HG02623 (cell line): ENCODE measurements around the gene LAMTOR3.
A peak's percentile ranks its signal among the peaks of the same experiment; 100 is the strongest.

ENCODE experiments used
- ATAC-seq: cut with Tn5 transposase; IDR thresholded peaks from one replicate; pipeline ENCODE4 v1.9.1; 2021; ENCODE audit warnings: moderate library complexity; ENCODE audit not compliant: unreplicated experiment

Gene LAMTOR3

GRCh38 chr4:99863804-99864203, 30.4 kb downstream of the LAMTOR3 start:
- ATAC-seq = no peak

DNA sequence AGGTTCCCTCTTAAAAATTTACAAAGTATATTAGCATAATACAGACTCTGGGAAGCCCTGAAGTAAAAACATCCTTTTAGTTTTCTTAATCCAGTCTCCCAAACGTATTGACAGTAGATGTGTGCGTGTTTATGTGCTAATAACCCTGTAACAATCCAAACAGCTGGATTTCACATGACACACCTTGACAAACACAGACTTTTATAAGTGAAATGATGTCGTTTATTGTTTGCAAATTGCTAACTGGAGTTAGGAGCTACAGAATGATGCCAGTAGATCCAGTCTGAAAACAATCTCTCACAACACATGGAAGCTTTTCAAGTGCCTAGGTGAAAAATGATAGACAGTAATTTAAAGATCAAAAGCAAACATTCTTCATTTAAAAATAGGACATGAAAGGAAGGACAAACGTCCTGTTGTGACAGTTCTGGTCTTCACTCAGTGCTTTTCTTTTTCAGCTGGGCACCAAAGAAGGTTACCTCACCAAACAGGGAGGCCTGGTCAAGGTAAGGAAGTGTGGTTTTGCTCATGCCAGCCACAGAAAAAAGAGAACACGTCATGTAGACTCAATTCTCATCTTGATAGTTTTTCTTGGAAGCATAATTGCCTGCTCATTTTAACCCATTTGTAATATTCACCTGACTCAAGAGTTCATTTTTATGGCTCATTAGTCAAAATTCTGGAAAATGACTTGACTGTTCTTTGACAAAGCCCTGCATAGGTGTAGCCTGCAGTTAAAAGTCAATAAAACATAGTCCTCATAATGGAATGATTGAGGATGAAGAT, 32.9 kb downstream of the LAMTOR3 start:
- ATAC-seq = peak; percentile 50

DNA sequence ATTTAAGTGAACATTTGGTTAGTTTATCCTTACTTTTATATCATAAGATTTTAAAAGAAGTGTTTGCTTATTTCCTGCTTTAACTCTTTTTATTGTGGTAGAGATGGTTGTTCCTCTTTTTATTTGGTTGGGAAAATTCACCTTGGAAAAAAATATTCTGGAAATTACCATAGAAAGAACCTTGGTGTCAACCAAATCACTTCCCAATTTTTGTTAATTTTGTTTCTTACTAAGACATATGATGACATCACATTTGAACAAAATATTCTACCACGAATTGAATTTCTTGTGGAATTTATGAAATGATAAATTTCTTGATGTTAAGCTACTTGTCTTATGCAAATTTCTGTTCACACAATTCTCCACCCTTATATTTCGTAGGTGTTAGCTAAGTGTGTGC, 33.7 kb downstream of the LAMTOR3 start:
- no peak for ATAC-seq

- ATAC-seq = no peak
These were observed 34.6 kb downstream of the LAMTOR3 start for GRCh38 chr4:99859618-99860017.

DNA sequence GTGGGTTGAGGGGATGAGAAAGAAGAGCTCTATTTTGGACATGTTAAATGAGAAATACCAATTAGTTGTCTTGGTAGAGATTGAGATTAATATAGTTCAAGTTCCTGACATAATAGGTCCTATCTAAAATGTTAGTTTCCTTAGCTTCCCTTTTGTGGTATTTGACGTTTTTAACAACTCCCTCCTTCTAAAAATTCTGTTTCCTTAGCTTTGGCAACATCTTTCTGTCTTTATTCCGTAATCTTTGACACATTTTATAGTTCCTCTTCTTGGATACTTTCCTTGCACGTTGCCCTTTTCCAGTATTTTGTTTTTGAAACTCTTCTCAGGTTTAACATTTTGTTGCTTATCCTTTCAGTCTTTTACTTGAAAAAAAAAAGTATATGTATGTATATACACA, 36.9 kb downstream of the LAMTOR3 start:
- no peak for ATAC-seq

DNA sequence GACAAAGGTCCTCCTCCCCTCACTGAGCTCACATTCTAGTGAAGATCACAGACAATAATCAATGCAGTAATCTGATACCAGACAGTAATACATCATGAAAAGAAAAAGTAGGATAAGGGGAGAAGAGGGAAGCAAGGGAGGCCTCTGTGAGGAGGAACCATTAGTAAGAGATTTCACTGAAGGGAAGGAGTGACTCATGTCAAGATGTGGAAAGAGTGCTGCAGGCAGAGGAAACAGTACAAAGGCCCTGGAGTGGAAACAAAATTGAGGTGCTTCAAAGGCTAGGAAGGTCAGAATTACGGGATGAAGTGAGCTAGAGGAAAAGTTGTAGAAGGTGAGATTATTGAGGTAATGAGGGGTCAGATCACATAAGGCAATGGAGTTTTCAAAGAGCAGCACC, 38.1 kb downstream of the LAMTOR3 start:
- no peak for ATAC-seq

DNA sequence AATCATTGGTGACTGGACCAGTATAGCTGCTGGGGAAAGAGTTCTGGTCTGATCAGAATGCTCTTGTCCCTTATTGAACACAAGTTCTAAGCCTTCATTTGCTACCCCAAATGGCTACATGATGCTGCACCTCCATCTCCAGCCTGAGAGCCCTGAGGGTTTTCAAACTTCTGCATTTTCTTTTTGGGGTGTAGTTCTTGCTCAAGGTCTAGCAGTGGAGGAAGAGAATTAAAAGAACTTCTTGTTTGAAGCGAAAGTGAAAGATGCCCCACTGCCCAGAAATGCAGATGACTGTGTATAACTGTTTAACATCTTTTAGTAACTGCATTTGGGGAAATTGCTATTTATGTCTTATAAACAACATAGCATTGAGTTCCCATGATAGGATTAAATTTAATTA, 38.5 kb downstream of the LAMTOR3 start:
- ATAC-seq = peak; percentile 43

- no peak for ATAC-seq
These were observed 40.2 kb downstream of the LAMTOR3 start for GRCh38 chr4:99853999-99854398.

- no peak for ATAC-seq
These were observed 41.0 kb downstream of the LAMTOR3 start for GRCh38 chr4:99853190-99853589.

GRCh38 chr4:99852199-99852749, 42.0 kb downstream of the LAMTOR3 start:
- no peak for ATAC-seq

GRCh38 chr4:99848591-99849001, 45.6 kb downstream of the LAMTOR3 start:
- ATAC-seq = peak; percentile 29

GRCh38 chr4:99847362-99847976, 46.8 kb downstream of the LAMTOR3 start:
- peak; percentile 67 for ATAC-seq

- ATAC-seq = no peak
These were observed 47.3 kb downstream of the LAMTOR3 start for GRCh38 chr4:99846891-99847290.

DNA sequence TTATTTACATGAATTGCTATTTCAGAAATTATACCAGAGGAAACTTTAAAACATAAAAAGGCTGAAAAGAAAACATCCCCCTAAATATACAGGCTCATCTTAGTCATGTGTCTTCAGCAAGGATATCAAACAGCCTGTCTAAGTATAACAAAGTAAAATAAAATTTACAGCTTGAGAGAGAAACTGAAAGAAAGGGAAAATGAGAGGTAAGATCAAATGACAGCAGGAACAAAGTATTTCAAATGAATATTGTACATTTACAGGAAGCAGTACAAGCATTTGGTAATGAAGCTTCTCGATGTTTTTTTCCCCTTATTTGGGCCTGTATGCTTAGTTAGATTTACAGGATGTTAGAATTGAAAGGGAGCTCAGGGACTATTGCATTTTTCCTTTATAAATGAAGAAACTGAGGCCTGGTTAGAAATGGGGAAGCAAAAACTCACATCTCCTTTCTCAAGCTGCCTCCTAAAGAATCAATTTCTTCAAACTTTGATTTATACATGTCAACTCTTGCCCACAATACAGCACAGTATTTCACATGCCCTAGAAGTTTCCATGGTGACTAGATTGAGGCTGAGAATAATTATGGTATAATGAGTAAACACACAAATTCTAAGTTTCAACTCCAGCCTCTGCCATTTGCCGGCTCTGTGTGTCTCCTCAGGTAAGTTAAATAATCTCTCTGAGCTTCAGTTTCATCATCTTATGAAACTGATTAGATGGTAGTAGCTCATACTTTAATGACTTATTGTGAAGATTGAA, 48.3 kb downstream of the LAMTOR3 start:
- ATAC-seq = no peak

- ATAC-seq = no peak
These were observed 49.0 kb downstream of the LAMTOR3 start for GRCh38 chr4:99845179-99845578.

GRCh38 chr4:99844048-99844447, 50.2 kb downstream of the LAMTOR3 start:
- no peak for ATAC-seq

DNA sequence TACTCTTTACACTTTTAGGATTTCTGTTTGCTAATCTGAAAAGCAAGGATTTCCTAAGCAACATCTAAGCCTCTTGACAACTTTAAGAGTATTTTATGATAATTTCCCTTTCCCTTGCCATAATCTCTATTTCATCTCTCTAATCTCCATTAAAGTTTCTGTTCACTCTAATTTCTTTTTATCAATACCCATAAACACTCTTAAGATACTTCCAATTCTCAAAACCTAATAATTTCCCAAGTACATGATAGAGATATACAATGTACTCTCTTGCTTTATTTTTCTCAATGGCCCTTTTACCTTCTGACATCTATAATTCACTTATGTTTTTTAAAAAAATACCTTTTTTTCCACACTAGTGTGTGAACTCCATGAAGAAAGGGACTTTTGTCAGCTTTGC, 50.8 kb downstream of the LAMTOR3 start:
- ATAC-seq = no peak

DNA sequence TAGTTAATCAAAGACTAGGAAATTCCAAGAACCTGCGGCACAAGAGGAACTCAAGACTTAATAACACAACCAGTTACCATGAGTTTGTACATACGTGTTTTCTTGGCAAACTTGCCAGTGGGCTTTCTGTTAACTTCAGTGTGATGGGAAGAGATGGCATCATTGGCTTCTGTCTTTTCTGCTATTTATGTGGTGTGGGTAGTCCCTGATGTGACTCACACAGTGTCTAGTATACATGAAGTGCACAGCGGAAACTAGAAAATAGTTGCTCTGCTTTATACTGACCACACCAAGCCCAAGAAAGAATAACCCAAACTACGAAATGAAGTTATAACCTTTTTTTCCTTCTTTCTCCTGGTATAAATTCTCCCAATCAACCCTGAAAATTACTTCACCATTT, 53.1 kb downstream of the LAMTOR3 start:
- no peak for ATAC-seq

- no peak for ATAC-seq
These were observed 55.3 kb downstream of the LAMTOR3 start for GRCh38 chr4:99838927-99839326.

GRCh38 chr4:99835942-99836341, 58.3 kb downstream of the LAMTOR3 start:
- ATAC-seq = no peak

DNA sequence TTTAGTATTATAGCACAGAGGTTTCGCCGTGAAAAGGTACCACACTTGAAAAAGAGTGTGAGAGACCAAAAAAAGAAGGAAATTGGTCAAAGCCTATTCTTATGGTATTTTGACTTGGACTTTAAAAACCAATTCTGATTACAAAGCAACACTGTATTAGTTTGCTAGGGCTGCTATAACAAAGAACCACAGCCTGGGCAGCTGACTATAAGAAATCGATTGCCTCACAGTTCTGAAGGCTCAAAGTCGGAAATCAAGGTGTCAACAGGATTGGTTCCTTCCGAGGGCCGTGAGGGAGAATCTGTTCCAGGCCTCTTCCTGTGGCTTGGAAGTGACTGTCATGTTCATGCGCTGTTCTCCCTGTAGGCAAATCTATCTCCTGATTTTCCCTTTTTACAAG, 59.7 kb downstream of the LAMTOR3 start:
- ATAC-seq = no peak

DNA sequence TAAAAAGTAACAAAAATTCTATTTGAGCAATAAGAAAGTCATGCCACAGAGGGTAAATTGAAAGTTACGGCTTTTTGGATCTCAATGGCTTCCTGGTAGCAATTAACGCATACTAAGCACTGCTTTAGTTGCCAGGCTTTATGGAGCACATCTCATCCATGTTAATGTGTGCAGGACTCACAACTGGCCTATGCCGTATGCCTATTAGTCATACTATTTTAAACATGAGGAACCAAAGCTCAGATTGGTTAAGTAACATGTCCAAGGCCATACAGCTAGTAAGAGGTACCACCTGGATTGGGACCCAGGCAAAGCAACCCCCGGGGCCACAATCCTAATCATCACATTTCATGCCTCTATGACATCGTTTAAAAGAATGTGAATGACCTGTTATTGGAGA, 60.5 kb downstream of the LAMTOR3 start:
- no peak for ATAC-seq
